ENCODE data around the gene STT3B. TPM values are rescaled to one million over a fixed set of nuclear protein-coding genes. Genes with fewer than 3 reads are reported as not detected.

Gene STT3B
- polyA plus RNA-seq, 1 donor (not counting 4 experiments of a cell fraction or from before 2014, with no cell fraction given), result 129 TPM

DNA sequence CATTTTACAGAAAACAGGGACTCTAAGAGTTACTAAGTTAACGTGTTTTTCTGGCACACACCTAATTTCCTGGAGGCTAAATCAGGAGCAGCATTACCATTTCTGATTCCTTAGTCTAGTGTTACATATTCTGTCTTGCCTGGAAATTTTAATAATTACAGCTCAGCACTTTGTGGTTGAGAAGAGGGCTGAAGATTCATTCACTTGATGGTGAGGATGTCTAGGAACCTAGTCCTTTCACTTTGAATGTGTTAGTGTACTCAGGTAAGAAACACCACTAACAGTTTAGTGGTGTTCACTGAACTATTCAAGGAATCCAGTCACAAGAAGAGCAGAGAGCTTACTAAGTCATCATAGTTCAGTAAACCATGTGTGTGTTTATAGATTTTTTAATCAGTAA is 102.8 kb downstream of the STT3B start:
- Histone ChIP-seq H3K4me1 (ENCODE audit: control insufficient read depth, extremely low read depth, insufficient read depth, low read length) (peaks cover 16% of the 10 kb centered on the region), H3K27me3 (ENCODE audit: control insufficient read depth, extremely low read depth, insufficient read depth, low read length) (no peaks in the 10 kb centered on the region), H3K27ac (ENCODE audit: control insufficient read depth, insufficient read depth, low read length) (no peak overlapping the region), H4K20me1 (ENCODE audit: control insufficient read depth, extremely low read depth, insufficient read depth, low read length) (no peaks in the 10 kb centered on the region), H3K4me3 (ENCODE audit: control insufficient read depth in 2 of 3, extremely low read depth in 1 of 3, insufficient read depth in 2 of 3, low read depth in 1 of 3, low read length in 3 of 3) (no peak overlapping the region), H3K36me3 (ENCODE audit: control insufficient read depth in 2 of 2, extremely low read depth in 1 of 2, insufficient read depth in 2 of 2, low read length in 2 of 2) (peaks cover 0 to 1% of the 10 kb centered on the region in 2 experiments), H3K9ac (ENCODE audit: control insufficient read depth, extremely low read depth, insufficient read depth, low read length) (no peak overlapping the region), H3K9me3 (ENCODE audit: control insufficient read depth, low read depth, low read length) (no peaks in the 10 kb centered on the region), H3K79me2 (ENCODE audit: control insufficient read depth, insufficient read depth, low read length) (no peaks in the 10 kb centered on the region), H2AFZ (ENCODE audit: control insufficient read depth, low read length) (no peak overlapping the region), H3K9me1 (ENCODE audit: control insufficient read depth, extremely low read depth, insufficient read depth, low read length) (no peaks in the 10 kb centered on the region), H3K4me2 (ENCODE audit: control insufficient read depth, extremely low read depth, insufficient read depth, low read depth, low read length) (no peak overlapping the region)
- TF ChIP-seq EZH2 (IDR thresholded peaks at IDR 0.05; ENCODE audit: low read length), result no peak
- TF ChIP-seq, protein P1, sequence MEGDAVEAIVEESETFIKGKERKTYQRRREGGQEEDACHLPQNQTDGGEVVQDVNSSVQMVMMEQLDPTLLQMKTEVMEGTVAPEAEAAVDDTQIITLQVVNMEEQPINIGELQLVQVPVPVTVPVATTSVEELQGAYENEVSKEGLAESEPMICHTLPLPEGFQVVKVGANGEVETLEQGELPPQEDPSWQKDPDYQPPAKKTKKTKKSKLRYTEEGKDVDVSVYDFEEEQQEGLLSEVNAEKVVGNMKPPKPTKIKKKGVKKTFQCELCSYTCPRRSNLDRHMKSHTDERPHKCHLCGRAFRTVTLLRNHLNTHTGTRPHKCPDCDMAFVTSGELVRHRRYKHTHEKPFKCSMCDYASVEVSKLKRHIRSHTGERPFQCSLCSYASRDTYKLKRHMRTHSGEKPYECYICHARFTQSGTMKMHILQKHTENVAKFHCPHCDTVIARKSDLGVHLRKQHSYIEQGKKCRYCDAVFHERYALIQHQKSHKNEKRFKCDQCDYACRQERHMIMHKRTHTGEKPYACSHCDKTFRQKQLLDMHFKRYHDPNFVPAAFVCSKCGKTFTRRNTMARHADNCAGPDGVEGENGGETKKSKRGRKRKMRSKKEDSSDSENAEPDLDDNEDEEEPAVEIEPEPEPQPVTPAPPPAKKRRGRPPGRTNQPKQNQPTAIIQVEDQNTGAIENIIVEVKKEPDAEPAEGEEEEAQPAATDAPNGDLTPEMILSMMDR (optimal IDR thresholded peaks at IDR 0.05 in 1 of 3, IDR thresholded peaks at IDR 0.05 in 1 of 3, conservative IDR thresholded peaks at IDR 0.05 in 1 of 3; ENCODE audit: extremely low read depth in 1 of 3, insufficient read depth in 2 of 3, low read length in 3 of 3), result no peak
- DNase-seq (ENCODE audit: low read depth, low spot score) (no peak), FAIRE-seq (peak; percentile 44)
- dilution Hi-C loops (cut with MboI; ENCODE audit: extremely low pct_ligation_motif_present, low sequenced_read_pairs), result no loop called here

GRCh38 chr3:31636049-31636448 is 103.3 kb downstream of the STT3B start:
- DNase-seq (ENCODE audit: low read depth, low spot score), result no peak
- Histone ChIP-seq H3K4me3 (ENCODE audit: control insufficient read depth in 2 of 3, extremely low read depth in 1 of 3, insufficient read depth in 2 of 3, low read depth in 1 of 3, low read length in 3 of 3) (no peak overlapping the region), H3K4me1 (ENCODE audit: control insufficient read depth, extremely low read depth, insufficient read depth, low read length) (peaks cover 16% of the 10 kb centered on the region), H3K27ac (ENCODE audit: control insufficient read depth, insufficient read depth, low read length) (no peak overlapping the region), H3K36me3 (ENCODE audit: control insufficient read depth in 2 of 2, extremely low read depth in 1 of 2, insufficient read depth in 2 of 2, low read length in 2 of 2) (peaks cover 0 to 1% of the 10 kb centered on the region in 2 experiments), H3K9ac (ENCODE audit: control insufficient read depth, extremely low read depth, insufficient read depth, low read length) (no peak overlapping the region), H2AFZ (ENCODE audit: control insufficient read depth, low read length) (no peak overlapping the region), H3K9me3 (ENCODE audit: control insufficient read depth, low read depth, low read length) (no peaks in the 10 kb centered on the region), H3K9me1 (ENCODE audit: control insufficient read depth, extremely low read depth, insufficient read depth, low read length) (no peaks in the 10 kb centered on the region), H3K4me2 (ENCODE audit: control insufficient read depth, extremely low read depth, insufficient read depth, low read depth, low read length) (no peak overlapping the region), H3K27me3 (ENCODE audit: control insufficient read depth, extremely low read depth, insufficient read depth, low read length) (no peaks in the 10 kb centered on the region), H3K79me2 (ENCODE audit: control insufficient read depth, insufficient read depth, low read length) (no peaks in the 10 kb centered on the region), H4K20me1 (ENCODE audit: control insufficient read depth, extremely low read depth, insufficient read depth, low read length) (no peaks in the 10 kb centered on the region)
- peak; percentile 36 for FAIRE-seq
- no peak for TF ChIP-seq EZH2 (IDR thresholded peaks at IDR 0.05; ENCODE audit: low read length)
- TF ChIP-seq, protein P1 (optimal IDR thresholded peaks at IDR 0.05 in 1 of 3, IDR thresholded peaks at IDR 0.05 in 1 of 3, conservative IDR thresholded peaks at IDR 0.05 in 1 of 3; ENCODE audit: extremely low read depth in 1 of 3, insufficient read depth in 2 of 3, low read length in 3 of 3), result no peak
- dilution Hi-C loops (cut with MboI; ENCODE audit: extremely low pct_ligation_motif_present, low sequenced_read_pairs), result no loop called here

Measured in keratinocyte (primary cell).